Activated CD8-positive, alpha-beta T cell treated with anti-CD3 and anti-CD28 coated beads for 36 hours (primary cell): ENCODE data around the gene CDS2. TPM values are rescaled to one million over a fixed set of nuclear protein-coding genes. Genes with fewer than 3 reads are reported as not detected.

Experiments
- ATAC-seq: fragments of 200-7000 bp; cut with Tn5 transposase; one replicate; pipeline ENCODE4 v1.10.0; 2021; ENCODE audit warnings: mild to moderate bottlenecking, moderate library complexity
- CTCF ChIA-PET: fragments of 350-600 bp; sonication (Branson Sonifier 250); formaldehyde crosslinking; loops from one replicate; lab custom pipeline; 2021; ENCODE audit warnings: antibody characterized with exemption; lab: Charles Lee
- POLR2A ChIA-PET: fragments of 350-600 bp; sonication (Branson Sonifier 250); formaldehyde crosslinking; loops from one replicate; lab custom pipeline; 2021; ENCODE audit warnings: antibody characterized with exemption; lab: Charles Lee
- DNase-seq: peaks from one replicate; pipeline ENCODE4 v3.0.0-alpha.2; 2020
- H3K27ac Mint-ChIP-seq: one replicate; pipeline ENCODE4 v1.8.0; 2021; ENCODE audit warnings: mild to moderate bottlenecking, mixed read lengths
- H3K27me3 Mint-ChIP-seq: one replicate; pipeline ENCODE4 v1.8.0; 2021; ENCODE audit warnings: mixed read lengths
- H3K36me3 Mint-ChIP-seq: one replicate; pipeline ENCODE4 v1.8.0; 2021; ENCODE audit warnings: low read depth, mixed read lengths
- H3K4me1 Mint-ChIP-seq: one replicate; pipeline ENCODE4 v1.8.0; 2021; ENCODE audit warnings: low read depth, mixed read lengths
- H3K4me3 Mint-ChIP-seq: one replicate; pipeline ENCODE4 v1.8.0; 2021; ENCODE audit warnings: mild to moderate bottlenecking, moderate library complexity, mixed read lengths
- H3K9me3 Mint-ChIP-seq: one replicate; pipeline ENCODE4 v1.8.0; 2021; ENCODE audit warnings: mixed read lengths
- CTCF ChIP-seq: fragments of 200-600 bp; IDR thresholded peaks from one replicate; pipeline ENCODE4 v1.8.0; 2022; ENCODE audit warnings: antibody characterized with exemption, mild to moderate bottlenecking
- intact Hi-C: fragments of 100-400 bp; cut with micrococcal nuclease; formaldehyde crosslinking; loops from one replicate; pipeline ENCODE4 v1.10.0; 2022
- total RNA-seq, 2 experiments: library from RNA; stranded (reverse); gene quantifications; one replicate each; pipeline ENCODE4 v1.2.3, GENCODE V29; 2021

Gene CDS2
- total RNA-seq, 2 experiments from 2014 or later, result 30.2 to 34.7 TPM

- no peak for ATAC-seq
- intact Hi-C loops, result no loop called here
These were observed 23.1 kb downstream of the CDS2 start for GRCh38 chr20:5149892-5150225.

GRCh38 chr20:5150226-5151076 is 23.6 kb downstream of the CDS2 start:
- Mint-ChIP-seq H3K27me3 (no peaks in the 10 kb centered on the region), H3K27ac (no peak overlapping the region), H3K9me3 (no peaks in the 10 kb centered on the region), H3K4me3 (no peak overlapping the region), H3K36me3 (peaks cover 3% of the 10 kb centered on the region), H3K4me1 (peaks cover 60% of the 10 kb centered on the region)
- DNase-seq (no peak), ATAC-seq (no peak)
- no peak for TF ChIP-seq CTCF
- intact Hi-C loops, result no loop called here
- ChIA-PET POLR2A (no interaction called here), CTCF (interaction anchor here (0.9 kb wide), 1 partner anchor 43 kb away, joined by 3 read pairs; no protein-coding TSS in a partner anchor)

More at GRCh38 chr20:5149892-5150225, 23.1 kb downstream of the CDS2 start:
- no peak for TF ChIP-seq CTCF
- H3K27me3 Mint-ChIP-seq, result no peaks in the 10 kb centered on the region
- POLR2A ChIA-PET, result no interaction called here
- CTCF ChIA-PET, result no interaction called here
- no peak overlapping the region for H3K27ac Mint-ChIP-seq
- peaks cover 59% of the 10 kb centered on the region for H3K4me1 Mint-ChIP-seq
- DNase-seq, result no peak
- peaks cover 3% of the 10 kb centered on the region for H3K36me3 Mint-ChIP-seq
- H3K9me3 Mint-ChIP-seq, result no peaks in the 10 kb centered on the region
- H3K4me3 Mint-ChIP-seq, result no peak overlapping the region

GRCh38 chr20:5153152-5153467 is 26.3 kb downstream of the CDS2 start:
- intact Hi-C loops, result no loop called here
- Mint-ChIP-seq H3K27ac (no peak overlapping the region), H3K4me3 (no peak overlapping the region), H3K4me1 (peaks cover 58% of the 10 kb centered on the region), H3K27me3 (no peaks in the 10 kb centered on the region), H3K9me3 (no peaks in the 10 kb centered on the region), H3K36me3 (peaks cover 3% of the 10 kb centered on the region)
- TF ChIP-seq CTCF, result no peak
- CTCF ChIA-PET, result interaction anchor here (1.0 to 1.6 kb wide), 3 partner anchors 27 to 70 kb away, joined by 4 to 6 read pairs (median 5); partner anchors contain the start of gene CDS2
- DNase-seq (no peak), ATAC-seq (no peak)
- POLR2A ChIA-PET, result interaction anchor here (1.1 to 1.7 kb wide), 2 partner anchors 26 to 37 kb away, joined by 3 to 5 read pairs; partner anchors contain the start of gene CDS2

- intact Hi-C loops, result no loop called here
- Mint-ChIP-seq H3K4me3 (no peak overlapping the region), H3K4me1 (peaks cover 57% of the 10 kb centered on the region), H3K36me3 (peaks cover 3% of the 10 kb centered on the region), H3K27me3 (no peaks in the 10 kb centered on the region), H3K9me3 (no peaks in the 10 kb centered on the region), H3K27ac (peak overlapping the region; percentile 4)
- POLR2A ChIA-PET, result interaction anchor here (0.8 to 1.7 kb wide), 4 partner anchors 11 to 38 kb away, joined by 3 to 5 read pairs (median 3); partner anchors contain the start of gene CDS2
- DNase-seq (peak; percentile 15), ATAC-seq (peak; percentile 81)
- CTCF ChIA-PET, result interaction anchor here (0.7 to 2.3 kb wide), 6 partner anchors 17 to 67 kb away, joined by 3 to 7 read pairs (median 4); partner anchors contain the start of gene CDS2
- no peak for TF ChIP-seq CTCF
These were observed 27.1 kb downstream of the CDS2 start for GRCh38 chr20:5153612-5154542.
